GM15510 (cell line): ENCODE results near the gene ELP1.

ENCODE experiments used
- POLR2A ChIP-seq: IDR thresholded peaks from 3 replicates; pipeline ENCODE4 v1.6.1; 2011; ENCODE audit warnings: borderline replicate concordance; ENCODE audit not compliant: insufficient read length; ENCODE audit errors: extremely low read depth

Gene ELP1

GRCh38 chr9:108823829-108824228 lies 110.1 kb downstream of the ELP1 start:
- no peak for TF ChIP-seq POLR2A
